ENCODE measurements around the gene NRF1.
"Not testable (repeated sequence)": the region's sequence is repeated elsewhere in the genome, so short reads cannot be mapped to it uniquely, and the experiment has no call there.

The NRF1 gene

DNA sequence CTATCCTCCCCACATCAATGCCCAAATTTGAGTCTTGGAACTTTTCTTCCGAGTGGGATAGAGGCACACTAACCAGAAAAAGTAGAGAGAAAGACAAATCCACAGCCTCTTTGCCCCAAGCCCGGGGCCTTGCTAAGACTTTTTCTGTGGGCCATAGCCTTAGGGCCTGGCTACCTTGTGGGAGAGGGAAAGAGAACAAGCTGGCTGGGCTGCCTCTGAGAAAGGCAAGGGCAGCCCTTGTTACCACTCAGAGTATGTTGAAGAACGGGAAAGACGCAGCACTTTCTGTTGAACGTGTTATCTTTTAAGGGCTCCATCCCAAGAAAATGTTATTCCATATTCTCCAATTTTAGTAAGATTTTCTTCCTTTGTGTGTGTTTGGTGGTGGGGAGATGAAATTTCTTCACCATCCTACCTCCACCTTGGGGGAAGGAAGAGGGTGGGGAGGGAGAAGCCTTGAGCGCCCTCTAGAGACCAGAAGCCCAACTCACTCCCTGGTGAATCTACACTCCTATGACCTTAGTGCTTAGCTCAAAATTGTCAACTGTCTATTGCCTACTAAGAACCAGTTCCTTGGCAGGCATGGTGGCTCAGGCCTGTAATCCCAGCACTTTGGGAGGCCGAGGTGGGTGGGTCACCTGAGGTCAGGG lies 3.9 kb upstream of the NRF1 start:
- peak; percentile 37 to 58 for DNase-seq

DNA sequence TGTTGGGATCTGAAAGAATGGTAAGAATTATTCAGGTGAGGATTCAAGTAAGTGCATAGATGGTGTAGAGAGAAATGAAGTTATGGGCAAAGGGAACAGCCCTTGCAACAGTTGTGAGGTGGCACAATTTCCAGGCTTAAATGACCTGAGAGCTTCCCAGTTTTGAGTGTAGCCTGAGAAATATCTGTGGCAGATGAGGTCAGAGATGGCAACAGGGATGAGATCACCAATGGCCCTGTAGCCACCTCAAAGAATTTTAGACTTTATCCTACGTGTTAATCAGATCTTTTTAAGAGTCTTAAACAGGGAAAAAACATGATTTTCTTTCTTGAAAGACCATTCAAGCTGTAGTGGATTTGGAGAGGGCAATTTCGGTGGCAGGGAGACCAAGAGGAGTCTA lies 1.9 kb upstream of the NRF1 start:
- no peak for DNase-seq

DNA sequence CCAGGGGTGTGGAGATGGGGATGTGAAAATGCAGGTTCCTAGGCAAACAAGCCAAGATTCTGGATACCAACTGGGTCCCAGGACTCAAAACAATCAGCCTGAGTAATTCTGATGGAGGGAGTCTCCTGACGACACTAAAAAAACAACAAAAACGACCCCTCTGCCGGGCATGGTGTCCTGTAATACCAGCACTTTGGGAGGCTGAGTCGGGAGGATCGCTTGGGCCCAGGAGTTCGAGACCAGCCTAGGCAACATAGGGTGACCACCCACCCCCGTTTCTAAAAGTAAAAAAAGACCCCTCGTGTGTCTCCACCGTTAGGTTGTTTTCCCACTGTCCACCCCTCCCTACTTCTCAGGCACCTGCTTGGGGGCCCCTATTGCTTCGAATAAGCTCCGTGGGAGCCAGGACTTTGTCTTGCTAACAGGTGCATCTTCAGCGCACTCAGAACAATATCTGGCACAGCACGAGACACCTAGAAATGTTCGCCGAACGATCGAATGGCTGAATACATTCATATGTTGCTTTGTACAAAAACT lies 743 bp upstream of the NRF1 start:
- peak in 1 of 2 donors; percentile 5 for DNase-seq

DNA sequence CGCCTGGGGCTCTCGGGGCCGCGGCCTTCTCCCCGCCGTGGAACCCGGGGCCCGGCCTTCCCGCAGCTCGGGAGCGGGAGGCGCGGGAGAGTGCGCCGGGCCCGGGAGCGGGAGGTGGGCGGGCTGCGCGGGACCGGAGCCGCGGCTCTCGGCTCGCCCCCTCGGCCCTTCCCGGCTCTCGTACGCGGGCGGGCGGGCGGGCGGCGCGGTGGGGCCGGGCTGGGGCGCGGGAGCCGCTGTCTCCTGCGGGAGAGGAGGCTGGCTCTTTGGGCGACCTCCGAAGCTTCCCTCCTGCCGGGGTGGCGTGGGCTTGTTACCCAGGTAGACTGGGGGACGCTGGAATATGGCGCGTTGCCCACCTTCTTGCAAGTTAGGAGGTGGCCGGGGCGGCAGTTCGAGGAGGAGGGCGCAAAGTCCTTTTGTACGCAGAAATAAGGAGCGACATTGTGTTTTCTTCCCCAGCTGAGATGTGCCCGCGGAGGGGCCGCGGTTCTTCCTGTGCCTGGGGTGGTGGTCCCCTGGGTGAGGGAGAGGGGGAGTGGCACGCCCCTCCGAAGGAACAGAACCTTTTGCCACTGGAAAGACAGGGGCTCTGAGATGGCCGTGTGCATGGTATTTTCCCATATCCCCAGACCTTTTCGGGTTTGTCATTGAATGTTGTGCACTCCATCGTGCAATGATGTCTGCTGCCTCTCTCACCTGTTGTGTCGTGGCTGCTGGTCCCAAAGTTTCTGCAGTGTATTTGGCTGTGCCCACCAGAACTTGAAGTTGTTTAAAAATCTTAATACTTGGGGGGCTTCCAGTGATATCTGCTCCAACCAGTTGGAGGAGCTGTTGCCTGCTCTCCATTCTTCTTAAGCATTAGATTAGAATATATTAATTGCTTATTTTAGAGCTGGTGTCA lies 844 bp downstream of the NRF1 start:
- peak; percentile 20 to 48 for DNase-seq

DNA sequence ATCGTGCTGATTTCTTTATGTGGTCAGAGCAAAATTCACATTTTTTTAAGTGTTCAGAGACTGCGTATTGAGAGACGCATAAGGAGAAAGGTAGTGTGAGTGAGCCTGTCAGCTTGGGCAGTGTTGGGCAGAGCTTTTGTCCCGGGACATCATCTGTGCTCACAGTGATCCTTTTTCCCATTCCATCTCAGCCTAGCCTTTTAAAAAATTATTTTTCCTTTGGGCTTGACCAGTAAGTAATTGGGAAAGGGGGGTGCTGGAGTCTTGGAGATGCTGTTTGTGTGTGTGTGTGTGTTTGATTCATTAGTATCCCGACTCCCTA lies 1.5 kb downstream of the NRF1 start:
- no peak for DNase-seq

DNA sequence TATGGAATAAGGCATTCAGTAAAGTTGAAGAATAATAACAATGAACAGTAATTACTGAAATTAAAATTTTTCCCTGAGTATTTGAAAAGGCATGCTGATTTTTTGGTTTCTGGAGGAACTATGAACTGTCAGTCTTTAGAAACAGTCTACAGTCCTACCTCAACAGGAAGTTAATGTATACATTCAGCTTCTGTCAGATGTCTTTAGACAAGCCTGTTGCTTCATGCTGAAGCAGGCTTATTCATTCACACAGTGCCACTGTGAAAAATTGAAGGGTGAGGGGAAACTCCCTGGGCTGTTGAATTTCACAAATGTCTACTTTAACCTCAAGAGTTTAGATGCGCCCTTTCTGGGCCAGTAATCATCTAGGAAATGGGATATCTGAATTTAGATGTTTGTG lies 3.5 kb downstream of the NRF1 start:
- DNase-seq = peak; percentile 27 to 32

DNA sequence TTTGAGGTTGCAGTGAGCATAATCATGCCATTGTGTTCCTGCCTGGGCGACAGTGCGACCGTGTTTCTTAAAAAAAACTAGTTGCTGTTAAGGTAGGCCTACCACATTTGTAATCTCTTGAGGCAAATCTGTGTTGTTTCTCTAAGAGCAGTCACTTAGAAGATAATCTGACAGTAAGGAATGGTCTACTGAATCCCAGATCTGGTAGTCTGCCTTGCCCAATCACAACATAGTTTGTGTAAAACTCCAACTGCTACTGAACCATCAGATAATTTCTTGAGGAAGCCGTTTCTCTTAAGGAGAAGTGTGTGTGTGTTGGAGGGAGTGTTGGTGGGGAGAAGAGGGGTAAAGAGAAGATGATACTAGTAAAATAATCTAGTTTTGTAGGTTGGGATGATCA lies 5.0 kb downstream of the NRF1 start:
- no peak for DNase-seq

DNA sequence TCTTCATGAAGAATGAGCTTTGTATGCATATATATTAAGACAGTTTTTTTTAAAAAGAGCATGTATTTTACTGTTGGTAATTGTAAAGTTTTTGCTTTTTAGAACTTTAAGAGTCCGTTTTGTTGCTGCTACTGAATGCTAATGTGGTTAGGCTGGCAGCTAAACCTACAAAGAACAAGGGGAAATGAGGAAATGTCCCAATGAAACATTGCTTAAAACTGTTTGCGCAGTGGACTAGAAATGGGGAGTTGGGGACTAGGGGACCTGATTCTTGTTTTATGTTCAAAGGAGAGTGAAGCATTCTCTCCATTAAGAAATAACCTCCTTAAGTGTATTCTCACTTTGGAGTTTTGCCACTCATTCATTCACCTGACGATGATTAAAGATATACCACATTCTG lies 5.7 kb downstream of the NRF1 start:
- no peak for DNase-seq

DNA sequence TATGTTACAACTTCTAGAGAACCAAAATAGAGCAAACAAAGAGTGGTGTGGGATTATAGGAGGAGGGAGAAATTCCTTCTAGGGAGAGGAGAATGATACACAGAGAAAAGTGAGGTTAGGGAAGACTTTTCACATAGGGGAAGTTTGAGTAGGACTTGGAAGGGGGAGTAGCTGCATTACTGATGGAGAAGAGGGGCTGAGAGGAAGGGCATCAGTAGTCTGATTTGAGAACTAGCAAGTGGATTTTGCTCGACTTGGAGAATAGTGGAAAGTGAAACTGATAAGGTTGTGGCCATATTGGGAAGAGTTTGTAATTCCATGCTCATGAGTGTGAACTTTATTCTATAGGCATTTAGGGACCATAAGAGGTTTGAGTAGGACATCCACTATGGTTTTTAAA lies 6.1 kb downstream of the NRF1 start:
- DNase-seq = no peak

DNA sequence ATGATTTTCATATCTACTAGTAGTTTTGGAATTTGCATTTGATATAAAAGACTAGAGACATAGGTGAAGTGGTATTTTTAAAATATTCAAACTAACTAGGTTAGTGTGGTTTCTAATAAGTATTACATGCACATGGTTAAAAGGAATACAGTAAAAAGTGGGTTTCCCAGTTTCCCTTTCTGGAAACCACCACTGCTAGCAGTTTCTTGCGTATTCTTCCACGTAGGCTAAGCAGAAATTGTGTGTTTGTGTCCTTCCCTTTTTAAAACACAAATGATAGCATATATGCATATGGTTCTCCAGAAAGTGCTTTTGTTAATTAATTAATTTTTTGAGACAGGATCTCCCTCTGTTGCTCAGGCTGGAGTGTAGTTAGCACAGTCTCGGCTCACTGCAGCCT lies 15.4 kb downstream of the NRF1 start:
- DNase-seq = no peak

DNA sequence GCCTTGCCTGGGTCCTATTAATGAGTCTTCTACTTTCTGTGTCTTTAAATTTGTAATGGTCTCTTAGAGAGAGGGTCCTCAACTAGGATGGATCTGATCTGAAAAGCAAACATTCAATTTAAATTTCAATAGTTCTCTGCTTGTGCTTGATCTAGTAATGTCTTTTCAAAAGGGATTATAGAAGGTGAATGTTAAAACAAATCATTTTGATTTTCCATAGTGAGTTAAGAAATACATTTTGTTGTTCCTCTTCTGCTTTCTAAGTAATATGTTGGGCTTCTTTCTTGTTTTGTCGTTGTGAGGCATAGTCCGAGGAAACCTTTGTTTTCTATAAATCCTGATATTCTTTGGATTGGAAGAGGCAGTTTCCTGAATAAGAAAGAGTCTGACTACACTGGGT lies 18.8 kb downstream of the NRF1 start:
- DNase-seq = no peak

DNA sequence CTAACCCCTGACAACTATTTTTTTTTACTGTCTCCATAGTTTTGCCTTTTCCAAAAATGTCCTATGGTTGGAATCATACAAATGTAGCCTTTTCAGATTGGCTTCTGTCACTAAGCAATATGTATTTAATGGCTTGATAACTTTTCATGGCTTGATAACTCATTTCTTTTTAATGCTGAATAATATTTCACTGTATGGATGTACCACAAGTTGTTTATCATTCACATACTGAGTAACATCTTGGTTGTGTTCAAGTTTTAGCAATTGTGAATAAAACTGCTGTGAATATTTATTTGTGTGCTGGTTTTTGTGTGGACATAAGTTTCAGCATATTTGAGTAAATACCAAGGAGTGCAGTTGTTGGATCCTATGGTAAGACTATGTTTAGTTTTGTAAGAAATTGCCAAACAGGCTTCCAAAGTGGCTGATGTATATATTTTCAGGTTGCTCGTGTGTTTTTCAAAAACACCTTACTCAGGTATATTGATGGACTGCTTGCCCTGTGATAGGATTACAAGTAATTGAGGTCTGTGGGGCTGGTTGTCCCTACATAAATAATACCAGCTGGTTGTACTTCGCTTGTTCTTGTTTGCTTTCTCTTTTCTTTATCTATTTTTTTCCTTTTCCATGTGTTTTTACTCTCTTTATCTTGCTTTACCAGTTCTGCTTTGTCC lies 23.0 kb downstream of the NRF1 start:
- DNase-seq = no peak

DNA sequence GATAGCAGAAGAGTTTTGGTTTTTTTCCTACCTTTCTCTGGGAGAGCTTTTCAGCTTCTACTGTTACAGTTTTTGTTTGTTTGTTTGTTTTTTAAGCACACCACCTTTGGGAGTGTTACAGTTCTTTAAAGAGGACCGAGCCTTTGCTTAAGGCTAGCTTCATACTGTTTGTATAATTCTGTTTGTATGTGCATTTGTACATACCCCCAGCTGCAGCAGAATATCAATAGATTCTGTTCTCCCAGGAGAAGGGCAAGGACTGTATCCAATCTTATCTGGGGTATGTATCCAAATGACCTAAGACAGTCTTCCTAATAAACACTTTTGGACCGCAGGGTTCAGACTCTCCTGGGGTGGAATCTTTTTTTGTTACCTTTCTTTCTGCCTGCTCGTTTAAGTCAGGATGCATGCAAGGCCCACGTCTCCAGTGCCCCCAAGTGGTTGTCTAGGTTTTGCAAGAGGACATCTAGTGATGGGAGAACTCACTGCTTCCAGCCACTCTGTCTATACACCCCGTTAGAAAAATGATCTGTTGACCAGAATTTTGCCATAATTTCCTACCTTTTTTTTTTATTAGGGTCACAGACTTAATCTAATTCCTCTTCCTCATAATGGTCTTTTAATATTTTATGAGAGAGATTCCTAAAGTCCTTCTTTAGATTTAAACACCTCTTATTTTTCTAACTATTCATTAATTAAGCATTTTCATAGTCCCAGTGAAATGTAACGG lies 23.9 kb downstream of the NRF1 start:
- DNase-seq = peak; percentile 65 to 71

DNA sequence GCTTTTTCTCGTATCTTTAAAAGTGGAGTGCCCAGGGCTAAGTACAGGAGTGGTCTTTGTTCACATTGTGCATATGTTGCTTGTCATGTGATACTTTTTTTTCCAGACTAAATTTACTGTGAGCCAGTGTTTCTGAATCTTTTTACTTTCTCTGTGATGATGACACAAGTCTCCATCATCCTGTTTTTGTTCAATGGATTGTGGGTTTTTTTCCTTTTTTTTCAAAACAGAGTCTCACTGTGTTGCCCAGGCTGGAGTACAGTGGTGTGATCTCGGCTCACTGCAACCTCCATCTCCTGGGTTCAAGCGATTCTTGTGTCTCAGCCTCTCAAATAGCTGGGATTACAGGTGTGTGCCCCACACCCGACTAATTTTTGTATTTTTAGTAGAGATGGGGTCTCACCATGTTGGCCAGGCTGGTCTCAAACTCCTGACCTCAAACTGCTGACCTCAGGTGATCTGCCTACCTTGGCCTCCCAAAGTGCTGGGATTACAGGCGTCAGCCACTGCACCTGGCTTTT lies 24.6 kb downstream of the NRF1 start:
- not testable (repeated sequence) for DNase-seq

DNA sequence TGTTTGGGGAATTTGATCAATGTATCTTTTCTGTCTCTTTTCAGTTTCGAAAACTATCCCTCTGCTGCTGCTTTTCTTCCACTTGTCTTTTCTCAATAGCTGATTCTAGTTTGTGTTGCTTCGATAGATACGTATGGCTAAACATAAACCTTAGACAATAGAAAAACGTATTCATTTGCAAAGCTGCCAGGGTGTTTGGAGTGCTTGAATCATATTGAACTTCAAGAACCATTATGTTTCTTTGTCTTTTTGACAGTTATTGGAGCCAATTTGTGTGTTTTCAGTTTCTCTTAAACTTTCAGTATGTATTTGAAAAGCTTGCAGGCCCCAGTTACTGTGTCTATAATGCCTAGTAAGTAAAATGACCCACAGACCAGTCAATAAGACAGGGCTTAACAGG lies 25.1 kb downstream of the NRF1 start:
- DNase-seq = no peak

DNA sequence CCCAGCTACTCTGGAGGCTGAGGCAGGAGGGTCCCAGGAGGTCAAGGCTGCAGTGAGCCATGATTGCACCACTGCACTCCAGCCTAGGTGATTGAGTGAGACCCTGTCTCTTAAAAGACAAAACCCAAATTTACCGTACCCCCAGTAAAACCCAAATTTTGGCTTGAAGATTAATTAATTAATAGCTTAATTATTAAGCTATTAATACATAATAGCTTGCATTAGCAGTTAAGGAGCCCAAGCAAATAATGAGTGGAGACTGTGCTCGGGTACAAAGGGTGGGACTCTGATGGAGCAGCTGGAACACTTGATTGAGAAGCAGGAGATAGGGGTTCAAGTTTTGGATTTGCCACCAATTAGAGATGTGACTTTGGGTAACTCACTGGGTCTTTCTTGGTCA lies 28.9 kb downstream of the NRF1 start:
- no peak for DNase-seq

DNA sequence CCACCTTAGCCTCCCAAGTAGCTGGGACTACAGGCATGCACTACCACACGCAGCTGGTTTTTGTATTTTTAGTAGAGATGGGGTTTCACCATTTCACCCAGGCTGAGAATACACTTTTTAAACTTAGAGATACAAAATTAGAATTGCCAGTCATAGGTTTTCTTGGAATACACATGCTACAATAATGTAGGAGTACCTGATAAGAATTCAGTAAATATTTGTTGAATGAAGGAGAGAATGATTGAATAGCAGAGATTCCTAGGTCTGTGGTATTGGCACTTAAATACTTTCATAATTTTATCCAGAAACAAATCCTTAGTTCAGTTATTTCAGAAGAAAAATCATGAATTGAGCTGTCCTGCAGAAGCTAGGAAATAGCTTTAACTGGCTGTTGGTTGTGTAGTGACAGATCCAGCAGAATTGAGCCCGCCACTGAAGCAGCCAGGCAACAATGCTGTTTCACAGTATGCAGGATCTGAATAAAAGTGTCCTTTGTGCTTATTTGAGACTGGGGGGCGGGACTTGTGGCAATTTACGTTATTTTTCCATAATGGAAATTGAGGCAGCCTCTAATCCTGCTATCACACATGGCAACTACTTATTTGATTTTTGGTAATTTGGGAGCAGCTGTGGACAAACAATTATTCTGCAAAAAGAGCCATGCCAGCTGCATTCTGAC lies 31.5 kb downstream of the NRF1 start:
- no peak for DNase-seq

DNA sequence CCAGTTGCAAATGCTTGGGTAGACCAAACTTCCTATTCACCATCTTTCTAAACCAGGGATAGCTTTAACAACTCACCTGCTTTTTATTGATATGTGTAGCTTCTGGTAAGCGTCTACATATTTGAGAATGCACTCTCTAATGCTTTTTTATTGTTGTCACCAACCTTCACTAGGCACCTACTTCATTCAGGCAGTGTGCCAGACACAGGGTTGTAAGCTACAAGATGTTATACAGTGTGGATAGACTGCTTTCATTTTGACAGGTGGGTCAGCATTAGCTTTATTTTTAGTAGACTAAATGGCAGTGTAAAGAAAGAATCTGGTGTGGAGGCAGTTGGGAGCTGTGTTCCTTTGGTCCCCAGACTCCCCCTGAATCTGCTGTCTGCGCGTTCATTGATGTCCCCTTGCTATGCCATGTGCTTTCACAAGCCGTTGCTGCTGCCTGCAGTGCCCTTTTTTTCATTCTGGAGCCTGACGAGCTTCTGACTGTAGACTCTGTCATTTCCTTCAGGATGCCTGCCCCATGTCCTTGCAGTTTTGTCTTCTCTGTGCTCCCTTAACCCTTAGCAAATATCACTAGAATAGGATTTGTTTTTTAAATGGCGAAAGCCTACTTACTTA lies 32.1 kb downstream of the NRF1 start:
- no peak for DNase-seq

DNA sequence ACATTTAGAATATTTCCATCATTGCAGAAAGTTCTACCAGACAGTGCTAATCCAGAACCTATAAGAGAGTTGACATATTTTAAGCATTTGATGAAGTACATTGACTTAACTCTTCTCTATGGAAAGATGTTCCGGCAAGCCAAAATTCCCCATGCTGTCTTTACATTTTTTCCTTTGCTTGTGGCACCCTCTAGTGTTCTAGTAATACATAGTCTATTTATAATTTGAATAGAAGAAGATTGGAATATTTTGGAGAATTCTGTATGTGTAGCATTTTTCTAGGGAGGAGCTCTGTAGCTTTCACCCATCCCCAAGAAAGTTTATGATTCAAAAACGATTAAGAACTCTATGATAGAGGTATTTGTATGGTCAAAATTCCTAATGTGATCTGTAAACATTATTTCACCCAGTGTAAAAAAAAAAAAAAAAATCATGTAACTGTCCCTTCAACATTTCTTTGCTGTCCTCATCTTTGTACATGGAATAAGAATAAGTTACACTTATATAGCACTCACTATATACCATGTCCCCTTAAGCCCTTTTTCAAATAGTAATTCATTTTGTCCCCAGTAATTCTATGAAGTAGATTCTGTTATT lies 33.2 kb downstream of the NRF1 start:
- peak in 1 of 2 donors; percentile 18 for DNase-seq

DNA sequence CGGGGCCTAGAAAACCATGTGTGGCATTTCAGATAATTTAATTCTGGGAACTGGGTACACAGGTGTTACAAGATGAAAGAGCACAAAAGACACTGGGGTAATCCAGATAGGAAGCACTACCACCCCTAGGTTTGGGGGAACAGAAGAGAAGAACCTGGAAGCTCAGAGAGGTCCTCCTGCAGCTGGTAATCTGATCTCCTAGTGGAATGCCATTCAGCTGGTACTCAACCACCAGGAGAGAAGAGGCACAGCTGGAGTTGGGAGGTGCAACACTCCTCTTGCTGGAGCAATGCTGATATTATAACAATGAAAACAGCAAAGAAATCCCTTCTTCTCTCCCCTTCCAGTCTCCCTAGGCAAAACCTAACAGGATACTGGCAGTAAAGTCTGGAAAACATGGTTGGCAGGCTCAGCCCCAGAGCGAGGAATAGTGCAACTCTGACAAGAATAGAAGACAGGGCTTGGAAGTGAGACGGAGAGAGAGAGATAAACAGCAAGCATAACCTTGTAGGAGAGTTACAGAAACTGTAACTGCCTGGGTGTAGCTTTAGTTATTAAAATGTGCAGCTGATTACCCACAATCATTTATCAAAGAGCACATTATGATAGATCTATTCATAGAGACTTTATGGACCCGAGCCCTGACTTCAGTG lies 35.0 kb downstream of the NRF1 start:
- no peak for DNase-seq
